Testis (tissue), 2 donors: ENCODE measurements around the gene HYDIN.
"Not testable (repeated sequence)": the region's sequence is repeated elsewhere in the genome, so short reads cannot be mapped to it uniquely, and the experiment has no call there.

ENCODE experiments used
- CTCF ChIP-seq, 3 experiments: fragments of 450-650 bp in 2 of 3; fragments of 200-600 bp in 1 of 3; sonication (generic) in 1 of 3; IDR thresholded peaks; one replicate each; pipeline ENCODE4 v1.5.1; 2016 to 2019; ENCODE audit warnings: antibody characterized with exemption in 3 of 3, mild to moderate bottlenecking in 2 of 3, moderate library complexity in 1 of 3
- POLR2A ChIP-seq: fragments of 450-650 bp; IDR thresholded peaks from one replicate; pipeline ENCODE4 v1.6.1; 2017; ENCODE audit warnings: antibody characterized with exemption, mild to moderate bottlenecking, moderate library complexity

GRCh38 chr16:71006516-71006915 is 224.0 kb downstream of the HYDIN start:
- not testable (repeated sequence) for TF ChIP-seq CTCF (IDR thresholded peaks at IDR 0.05); POLR2A
